Uterus (tissue), 2 donors: ENCODE results near the gene RAB26.
"Not testable (repeated sequence)": the region's sequence is repeated elsewhere in the genome, so short reads cannot be mapped to it uniquely, and the experiment has no call there.

Experiments used
- CTCF ChIP-seq, 4 experiments: fragments of 200-600 bp in 2 of 4; fragments of 450-650 bp in 2 of 4; sonication (generic) in 2 of 4; IDR thresholded peaks; one replicate each; pipeline ENCODE4 v1.5.1; 2016 to 2019; ENCODE audit warnings: antibody characterized with exemption in 4 of 4, mild to moderate bottlenecking in 2 of 4, moderate library complexity in 1 of 4
- POLR2A ChIP-seq, 2 donors: fragments of 450-650 bp; IDR thresholded peaks; one replicate each; pipeline ENCODE4 v1.6.1; 2016; ENCODE audit warnings: antibody characterized with exemption in 2 of 2, mild to moderate bottlenecking in 1 of 2, moderate library complexity in 1 of 2

- not testable (repeated sequence) for TF ChIP-seq CTCF, POLR2A (IDR thresholded peaks at IDR 0.05)
Measured at GRCh38 chr16:2127630-2128280, 20.7 kb upstream of the RAB26 start.
